Testis (tissue), 2 donors: ENCODE results near the gene ESF1.

Experiments used
- CTCF ChIP-seq, 3 experiments: fragments of 450-650 bp in 2 of 3; fragments of 200-600 bp in 1 of 3; sonication (generic) in 1 of 3; IDR thresholded peaks; one replicate each; pipeline ENCODE4 v1.5.1; 2016 to 2019; ENCODE audit warnings: antibody characterized with exemption in 3 of 3, mild to moderate bottlenecking in 2 of 3, moderate library complexity in 1 of 3
- POLR2A ChIP-seq: fragments of 450-650 bp; IDR thresholded peaks from one replicate; pipeline ENCODE4 v1.6.1; 2017; ENCODE audit warnings: antibody characterized with exemption, mild to moderate bottlenecking, moderate library complexity

- TF ChIP-seq CTCF (IDR thresholded peaks at IDR 0.05) (no peak), POLR2A (no peak)
Measured at GRCh38 chr20:13772529-13772928, 12.2 kb downstream of the ESF1 start.
